Hematopoietic multipotent progenitor cell treated with erythropoietin and hydrocortisone succinate and interleukin-3 and kit ligand, for 15 days (in vitro differentiated cells): ENCODE measurements around the gene MARCHF7.
"Not testable (repeated sequence)": the region's sequence is repeated elsewhere in the genome, so short reads cannot be mapped to it uniquely, and the experiment has no call there.

Experiments used
- DNase-seq: peaks from one replicate; pipeline ENCODE4 v3.0.0-alpha.2; 2015; ENCODE audit warnings: low spot score

Gene MARCHF7

DNA sequence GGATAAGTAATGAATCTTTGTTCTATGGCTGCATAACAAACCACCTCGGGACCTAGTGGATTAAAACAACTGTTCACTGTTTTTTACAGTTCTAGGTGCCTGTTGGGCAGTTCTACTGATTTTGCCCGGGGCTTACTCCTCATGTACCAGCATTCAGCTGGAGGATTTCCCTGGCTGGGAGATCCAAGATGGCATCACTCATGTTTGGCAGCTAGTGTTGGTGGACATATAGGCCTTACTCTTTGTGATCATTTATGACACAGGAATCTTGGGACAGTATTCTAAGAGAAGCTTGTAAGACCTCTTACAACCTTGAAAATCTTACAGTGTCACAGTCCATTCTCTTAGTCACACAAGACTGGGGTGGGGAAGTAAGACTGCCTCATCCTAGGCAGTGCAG is 4.6 kb downstream of the MARCHF7 start:
- DNase-seq, result no peak

DNA sequence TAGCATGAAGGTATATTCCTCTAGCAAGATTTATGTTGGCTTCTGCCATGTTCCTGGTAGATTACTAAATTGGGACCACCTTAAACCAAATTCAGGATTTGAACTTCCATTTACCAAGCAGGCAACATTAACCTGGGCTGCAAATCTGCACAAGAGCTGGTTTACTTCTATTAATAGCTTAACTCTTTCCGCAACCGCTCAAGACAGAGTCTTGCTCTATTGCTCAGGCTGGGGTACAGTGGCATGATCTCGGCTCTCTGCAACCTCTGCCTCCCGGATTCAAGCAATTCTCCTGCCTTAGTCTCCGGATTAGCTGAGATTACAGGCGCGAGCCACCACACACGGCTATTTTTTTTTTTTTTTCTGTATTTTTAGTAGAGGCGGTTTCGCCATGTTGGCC is 8.4 kb downstream of the MARCHF7 start:
- no peak for DNase-seq

DNA sequence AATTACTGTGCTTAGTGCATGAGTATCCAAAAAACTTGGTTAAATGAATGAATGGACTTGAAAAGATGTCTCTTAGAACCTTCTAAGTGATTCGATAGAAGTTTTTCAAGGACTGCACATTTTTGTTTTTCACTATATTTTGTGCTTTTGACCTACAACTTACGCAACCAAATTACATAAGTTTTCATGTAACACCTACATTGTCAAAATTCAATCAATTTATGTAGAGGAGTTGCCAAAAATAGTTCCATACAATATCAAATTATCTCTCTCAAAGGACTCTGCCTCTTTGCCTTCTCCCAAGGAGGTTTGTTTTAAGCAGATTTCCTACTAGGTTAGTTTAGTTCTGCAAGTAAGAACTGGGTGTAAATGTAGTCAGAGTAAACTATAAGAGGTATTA is 10.3 kb downstream of the MARCHF7 start:
- DNase-seq, result no peak

DNA sequence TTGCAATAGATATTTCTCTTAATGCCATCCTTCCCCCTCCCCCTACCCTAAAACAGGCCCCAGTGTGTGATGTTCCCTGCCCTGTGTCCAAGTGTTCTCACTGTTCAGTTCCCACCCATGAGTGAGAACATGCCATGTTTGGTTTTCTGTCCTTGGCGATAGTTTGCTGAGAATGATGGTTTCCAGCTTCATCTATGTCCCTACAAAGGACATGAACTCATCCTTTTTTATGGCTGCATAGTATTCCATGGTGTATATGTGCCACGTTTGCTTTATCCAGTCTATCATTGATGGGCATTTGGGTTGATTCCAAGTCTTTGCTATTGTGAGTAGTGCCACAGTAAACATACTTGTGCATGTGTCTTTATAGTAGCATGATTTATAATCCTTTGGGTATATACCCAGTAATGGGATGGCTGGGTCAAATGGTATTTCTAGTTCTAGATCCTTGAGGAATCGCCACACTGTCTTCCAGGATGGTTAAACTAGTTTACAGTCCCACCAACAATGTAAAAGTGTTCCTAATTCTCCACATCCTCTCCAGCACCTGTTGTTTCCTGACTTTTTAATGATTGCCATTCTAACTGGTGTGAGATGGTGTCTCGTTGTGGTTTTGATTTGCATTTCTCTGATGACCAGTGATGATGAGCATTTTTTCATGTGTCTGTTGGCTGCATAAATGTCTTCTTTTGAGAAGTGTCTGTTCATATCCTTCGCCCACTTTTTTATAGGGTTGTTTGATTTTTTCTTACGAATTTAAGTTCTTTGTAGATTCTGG is 12.7 kb downstream of the MARCHF7 start:
- DNase-seq, result not testable (repeated sequence)

DNA sequence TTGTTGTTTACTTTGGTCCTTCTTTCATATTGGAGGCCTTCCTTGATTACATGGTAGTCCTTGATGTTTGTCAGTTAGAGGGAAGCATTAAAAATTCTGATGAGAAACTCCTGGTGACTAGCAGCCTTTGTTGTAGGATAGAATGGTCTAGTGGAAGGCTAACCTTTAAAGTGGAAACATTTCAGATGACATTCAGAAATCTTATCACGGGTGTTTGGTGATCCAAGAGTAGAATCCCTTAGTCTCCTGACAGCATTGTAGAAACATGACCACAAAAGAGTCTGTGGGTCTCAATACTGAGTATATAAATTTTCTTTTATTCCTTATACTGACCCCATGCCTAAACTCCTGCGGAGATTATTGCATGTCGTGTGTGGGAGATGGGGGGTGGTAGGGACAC is 13.4 kb downstream of the MARCHF7 start:
- DNase-seq, result no peak

DNA sequence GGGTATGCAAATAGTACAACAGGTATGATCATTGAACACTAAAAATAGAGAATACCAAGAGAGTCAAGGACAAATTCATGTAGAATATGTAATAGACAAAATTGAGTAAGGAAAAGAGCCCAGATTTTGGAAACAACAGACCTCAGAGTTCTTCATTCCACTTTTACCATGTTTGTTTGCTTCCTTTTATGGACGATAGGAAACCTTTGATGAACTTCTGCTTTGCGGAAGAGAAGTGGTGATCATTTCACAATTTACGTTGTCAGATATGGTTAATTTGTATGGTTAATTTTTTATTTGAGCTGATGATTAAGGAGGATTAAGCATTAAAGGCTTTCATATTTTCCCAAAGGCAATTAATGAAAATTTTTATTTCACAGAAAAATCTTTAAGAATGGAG is 16.3 kb downstream of the MARCHF7 start:
- no peak for DNase-seq

DNA sequence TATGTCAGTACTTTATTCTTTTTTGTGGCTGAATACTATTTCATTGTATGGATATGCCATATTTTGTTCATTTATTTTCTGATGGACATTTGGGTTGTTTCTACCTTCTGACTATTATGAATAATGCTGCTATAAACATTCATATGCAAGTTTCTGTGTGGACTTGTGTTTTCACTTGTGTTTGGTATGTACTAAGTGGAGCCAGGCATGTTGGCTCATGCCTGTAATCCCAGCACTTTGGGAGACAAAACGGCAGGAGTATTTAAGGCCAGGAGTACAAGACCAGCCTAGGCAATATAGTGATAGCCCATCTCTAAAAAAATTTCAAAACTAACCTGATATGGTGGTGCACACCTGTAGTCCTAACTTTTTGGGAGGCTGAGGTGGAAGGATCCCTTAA is 23.3 kb downstream of the MARCHF7 start:
- no peak for DNase-seq

DNA sequence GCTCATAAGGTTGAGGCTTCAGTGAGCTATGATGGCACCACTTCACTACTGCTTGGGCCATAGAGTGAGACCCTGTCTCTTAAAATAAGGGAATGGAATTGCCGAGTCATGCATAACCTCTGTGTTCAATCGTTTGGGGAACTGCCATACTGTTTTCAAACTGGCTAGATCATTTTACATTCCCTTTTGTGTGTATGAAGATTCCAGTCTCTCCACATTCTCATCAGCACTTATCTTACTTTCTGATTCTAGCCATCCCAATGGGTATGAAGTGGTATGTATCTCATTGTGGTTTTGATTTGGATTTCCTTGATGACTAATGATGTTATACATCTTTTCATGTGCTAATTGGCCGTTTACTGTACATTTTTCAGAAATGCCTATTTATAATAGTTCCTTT is 23.7 kb downstream of the MARCHF7 start:
- DNase-seq, result no peak

DNA sequence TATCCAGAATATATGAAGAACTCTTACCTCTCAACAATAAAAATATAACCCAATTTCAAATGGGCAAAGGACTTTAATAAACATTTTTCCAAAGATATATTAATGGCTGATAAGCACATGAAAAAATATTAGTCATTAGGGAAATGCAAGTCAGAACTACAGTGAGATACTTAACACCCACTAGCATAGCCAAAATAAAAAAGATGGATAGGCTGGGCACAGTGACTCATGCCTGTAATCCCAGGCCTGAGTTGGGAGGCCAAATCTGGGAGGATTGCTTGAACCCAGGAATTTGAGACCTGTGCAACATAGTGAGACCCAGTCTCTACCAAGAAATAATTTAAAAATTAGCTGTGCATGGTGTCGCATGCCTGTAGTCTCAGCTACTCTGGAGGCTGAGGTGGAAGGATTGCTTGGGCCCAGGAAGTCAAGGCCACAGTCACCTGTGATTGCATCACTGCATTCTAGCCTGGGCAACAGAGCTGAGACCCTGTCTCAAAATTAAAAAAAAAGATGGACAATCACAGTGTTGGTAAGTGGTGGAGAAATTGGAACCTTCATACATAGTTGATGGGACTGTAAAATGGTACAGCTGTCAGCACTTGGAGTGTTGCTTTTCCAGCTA is 25.1 kb downstream of the MARCHF7 start:
- DNase-seq, result no peak

DNA sequence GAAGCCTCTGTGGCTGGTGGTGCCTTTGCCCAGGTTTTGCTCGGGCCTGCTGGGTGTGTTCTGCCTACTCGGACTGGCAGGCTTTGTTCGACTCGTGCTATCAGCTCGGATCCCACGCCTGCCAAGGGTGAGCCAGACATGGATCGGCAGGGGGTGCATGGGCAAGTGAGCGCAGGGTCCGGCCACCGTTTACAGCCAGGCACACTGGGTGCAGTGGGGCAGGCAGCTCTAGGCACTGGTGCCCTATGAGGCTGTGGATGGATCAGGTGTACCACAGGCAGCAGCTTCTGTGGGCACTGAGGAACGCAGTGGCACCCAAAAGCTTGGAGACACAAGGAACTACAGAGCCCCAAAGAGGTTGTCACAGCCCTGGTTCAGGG is 25.6 kb downstream of the MARCHF7 start:
- DNase-seq, result no peak

DNA sequence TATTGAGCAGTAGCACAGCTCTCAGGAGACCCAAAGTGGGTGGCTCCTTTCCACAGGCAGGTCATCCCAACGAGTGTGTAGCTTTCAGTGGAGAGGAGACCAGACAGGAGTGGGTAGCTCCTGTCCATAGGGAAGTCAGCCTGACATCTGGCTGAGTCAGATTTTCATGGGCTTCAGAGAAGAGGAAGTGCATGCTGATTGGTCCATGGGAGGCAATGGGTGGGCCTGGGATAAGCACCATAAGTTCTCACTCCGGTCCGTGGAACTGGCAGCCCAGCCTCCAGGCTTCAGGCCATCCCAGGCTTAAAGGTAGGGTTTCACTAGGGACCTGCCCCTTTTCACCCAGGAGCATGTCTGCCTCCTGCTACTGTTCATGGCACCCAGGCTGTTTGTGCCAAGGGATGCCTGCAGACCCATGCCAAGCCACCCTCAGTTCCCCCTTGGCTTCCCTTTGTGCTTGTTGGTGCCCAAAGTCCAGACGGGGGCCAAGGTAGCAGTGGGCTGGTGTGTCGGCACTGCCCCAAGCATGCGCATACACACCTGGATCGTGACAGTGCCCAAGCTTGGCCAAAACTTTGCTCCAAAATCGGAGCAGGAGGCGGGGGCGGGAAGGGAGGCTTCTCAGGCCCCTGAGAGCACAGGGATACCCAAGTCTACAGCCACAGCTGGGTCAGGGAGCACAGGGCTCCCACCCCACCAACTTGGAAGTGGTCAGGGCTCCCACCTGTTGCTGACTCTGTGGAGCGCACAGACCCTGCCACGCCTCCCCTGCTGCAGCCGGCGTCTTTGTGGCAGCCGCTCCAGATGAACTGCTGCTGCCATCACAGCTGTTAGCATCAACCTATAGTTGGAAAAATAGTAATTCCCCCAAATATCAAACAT is 26.4 kb downstream of the MARCHF7 start:
- DNase-seq, result no peak

DNA sequence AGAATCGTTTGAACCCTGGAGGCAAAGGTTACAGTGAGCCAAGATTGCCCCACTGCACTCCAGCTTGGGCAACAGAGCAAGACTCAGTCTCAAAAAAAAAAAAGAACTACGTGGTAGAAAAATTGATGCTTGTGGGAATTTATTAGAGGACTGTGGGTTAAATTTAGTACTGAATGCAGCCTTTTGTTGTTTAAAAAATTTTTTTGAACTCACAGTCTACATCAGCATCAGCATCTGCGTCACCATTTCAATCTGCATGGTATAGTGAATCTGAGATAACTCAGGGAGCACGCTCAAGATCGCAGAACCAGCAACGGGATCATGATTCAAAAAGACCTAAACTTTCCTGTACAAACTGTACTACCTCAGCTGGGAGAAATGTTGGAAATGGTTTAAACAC is 30.5 kb downstream of the MARCHF7 start:
- no peak for DNase-seq

DNA sequence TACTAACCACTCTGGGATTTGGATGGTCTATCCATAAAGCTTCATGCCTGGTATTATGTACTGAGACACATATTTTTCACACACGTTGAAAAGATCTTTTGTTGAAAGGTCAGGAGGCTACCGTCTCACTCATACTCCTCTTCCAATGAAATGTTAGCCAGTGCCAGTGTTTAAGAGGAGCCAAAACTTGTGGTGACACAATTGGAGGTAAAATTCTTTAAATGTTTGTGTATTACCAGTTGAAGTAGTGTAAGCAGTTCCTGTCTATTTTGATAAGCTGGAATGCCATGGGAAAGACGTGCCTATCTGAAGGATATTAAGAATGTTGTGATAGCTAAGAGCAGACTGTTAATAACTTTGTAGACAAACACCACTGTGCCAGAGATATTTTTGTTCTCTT is 32.1 kb downstream of the MARCHF7 start:
- DNase-seq, result no peak

DNA sequence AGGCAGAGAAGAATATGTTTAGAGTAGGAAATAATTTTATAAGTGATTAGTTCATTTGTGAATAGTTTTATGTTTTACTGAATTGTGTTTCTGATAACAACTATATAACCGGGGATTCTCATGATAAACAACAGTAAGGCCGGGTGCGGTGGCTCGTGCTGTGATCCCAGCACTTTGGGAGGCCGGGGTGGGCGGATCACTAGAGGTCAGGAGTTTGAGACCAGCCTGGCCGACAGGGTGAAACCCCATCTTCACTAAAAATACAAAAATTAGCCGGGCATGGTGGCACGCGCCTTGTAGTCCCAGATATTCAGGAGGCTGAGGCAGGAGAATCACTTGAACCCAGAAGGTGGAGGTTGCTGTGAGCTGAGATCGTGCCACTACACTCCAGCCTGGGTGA is 32.9 kb downstream of the MARCHF7 start:
- DNase-seq, result not testable (repeated sequence)

DNA sequence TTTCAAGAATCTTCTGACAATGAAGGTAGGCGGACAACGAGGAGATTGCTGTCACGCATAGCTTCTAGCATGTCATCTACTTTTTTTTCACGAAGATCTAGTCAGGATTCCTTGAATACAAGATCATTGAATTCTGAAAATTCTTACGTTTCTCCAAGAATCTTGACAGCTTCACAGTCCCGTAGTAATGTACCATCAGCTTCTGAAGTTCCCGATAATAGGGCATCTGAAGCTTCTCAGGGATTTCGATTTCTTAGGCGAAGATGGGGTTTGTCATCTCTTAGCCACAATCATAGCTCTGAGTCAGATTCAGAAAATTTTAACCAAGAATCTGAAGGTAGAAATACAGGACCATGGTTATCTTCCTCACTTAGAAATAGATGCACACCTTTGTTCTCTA is 35.8 kb downstream of the MARCHF7 start:
- DNase-seq, result no peak

DNA sequence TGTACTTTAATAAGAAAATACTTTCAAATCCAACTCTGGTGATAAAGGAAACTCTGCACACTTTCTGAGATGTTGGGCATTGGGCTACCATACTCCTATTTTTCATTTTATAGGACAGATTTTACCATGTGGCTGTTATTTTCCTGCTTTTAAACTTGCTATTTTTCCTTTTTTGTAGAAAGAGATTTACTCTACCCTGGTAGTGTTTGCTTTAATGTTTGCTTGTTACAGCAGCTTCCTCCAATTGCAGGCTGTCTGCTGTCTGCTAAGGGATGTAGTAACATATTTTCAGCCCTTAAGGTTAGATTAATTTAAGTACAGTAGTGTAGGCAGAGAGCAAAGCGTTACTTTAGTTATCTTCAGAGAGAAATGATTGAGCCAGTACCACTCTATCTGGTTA is 38.6 kb downstream of the MARCHF7 start:
- DNase-seq, result no peak

DNA sequence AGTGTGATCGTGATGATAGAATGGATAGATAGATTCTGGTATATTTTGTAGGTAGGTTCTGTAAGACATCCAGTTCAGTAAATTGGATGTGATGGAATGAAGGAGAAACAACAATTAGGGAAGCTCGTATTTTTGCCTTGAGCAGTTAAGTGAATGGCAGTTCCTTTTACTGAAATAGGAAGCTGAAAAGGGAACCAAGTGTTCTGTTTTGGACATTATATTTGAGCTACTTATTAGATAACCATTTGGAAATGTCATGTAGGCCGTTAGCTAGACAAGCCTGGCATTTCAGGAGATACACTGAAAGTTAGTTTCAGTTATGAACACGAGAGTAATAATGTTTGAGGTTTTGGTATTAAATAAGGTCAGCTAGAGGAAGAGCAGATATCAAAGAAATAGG is 41.5 kb downstream of the MARCHF7 start:
- DNase-seq, result no peak

DNA sequence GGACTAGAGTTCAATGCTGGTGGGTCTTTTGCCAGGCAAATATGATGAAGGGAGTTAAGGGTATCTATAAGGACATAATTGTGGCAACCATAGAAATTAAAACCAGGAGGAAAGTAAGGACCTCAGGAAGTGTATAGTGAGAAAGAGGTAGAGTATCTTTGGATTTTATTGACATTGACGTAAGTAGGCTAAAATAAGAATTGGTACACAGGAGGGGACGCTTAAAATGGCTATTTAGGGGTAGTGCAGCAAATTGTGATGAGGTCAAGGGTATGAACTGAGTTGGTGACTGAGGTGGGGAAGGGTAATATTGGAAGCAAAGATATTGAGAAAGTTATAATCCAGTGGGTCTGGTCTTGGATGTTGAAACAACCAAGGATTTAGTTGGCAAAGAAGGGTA is 42.7 kb downstream of the MARCHF7 start:
- DNase-seq, result no peak

DNA sequence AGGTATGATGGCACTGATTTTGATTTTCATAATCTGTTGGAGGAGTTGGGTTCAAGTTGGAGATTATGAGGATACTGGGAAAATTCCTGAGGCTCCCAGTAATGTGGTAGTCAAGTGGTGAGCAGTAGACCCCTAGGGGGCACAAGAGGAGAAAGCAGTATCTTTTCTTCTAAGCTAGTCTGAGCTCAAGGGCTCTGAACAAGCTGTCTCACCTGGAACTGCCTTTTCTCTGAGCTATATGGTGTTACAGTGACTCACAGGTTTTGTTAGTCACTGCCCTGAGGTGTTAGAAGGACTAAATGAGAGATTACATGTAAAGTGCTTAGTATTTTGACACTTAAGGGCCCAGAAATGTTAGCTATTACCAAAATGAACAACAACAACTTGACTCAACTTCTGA is 43.5 kb downstream of the MARCHF7 start:
- DNase-seq, result no peak

DNA sequence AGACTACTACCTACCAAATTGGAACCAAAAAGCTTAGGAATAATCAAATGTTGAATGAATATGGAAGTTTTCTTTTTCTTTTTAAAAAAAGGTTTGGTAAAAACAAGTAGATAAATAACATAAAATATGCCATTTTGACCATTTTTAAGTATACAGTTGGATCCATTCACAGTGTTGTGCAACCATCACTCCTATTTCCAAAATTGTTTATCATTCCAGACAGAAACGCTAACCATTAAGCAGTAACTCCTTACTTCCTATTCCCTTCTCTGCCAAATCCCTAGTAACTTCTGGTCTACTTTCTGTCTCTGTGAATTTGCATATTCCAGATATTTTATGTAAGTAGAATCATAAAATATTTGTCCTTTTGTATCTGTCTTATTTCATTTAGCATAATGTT is 45.9 kb downstream of the MARCHF7 start:
- no peak for DNase-seq

DNA sequence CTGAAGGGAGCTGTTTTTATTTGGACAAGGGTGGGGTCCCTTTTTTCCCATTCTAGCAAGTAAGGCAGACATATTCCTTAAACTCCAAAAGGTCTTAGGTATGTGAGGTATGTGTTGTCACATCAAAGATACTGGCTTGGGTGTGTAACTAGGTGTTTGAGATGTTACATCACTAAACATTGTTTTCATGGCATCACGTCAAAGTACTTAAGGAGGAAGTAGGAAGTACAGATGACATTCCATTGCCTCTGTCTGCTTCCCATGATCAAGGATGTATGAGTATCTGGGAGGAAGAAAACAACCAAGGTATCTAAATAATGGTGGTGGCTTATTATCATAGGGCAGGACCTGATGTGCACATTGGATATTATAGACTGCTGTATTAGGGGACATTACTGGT is 46.4 kb downstream of the MARCHF7 start:
- DNase-seq, result no peak

DNA sequence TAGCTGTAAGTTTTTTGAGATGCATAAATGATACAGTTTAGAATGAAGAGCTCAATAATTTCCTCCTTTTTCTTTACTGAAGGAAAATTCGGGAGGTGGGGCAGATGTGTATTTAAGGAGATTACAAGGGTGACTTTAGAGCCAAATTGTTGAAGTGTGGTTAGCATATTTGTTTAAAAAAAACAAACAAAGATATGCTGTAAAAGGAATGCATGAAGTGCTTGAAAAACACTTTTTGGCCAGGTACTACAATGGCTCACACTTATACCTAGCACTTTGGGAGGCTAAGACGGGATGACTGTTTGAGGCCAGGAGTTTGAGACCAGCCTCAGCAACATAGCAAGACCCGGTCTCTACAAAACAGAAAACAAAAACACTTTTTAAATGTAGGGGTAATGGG is 47.3 kb downstream of the MARCHF7 start:
- no peak for DNase-seq

DNA sequence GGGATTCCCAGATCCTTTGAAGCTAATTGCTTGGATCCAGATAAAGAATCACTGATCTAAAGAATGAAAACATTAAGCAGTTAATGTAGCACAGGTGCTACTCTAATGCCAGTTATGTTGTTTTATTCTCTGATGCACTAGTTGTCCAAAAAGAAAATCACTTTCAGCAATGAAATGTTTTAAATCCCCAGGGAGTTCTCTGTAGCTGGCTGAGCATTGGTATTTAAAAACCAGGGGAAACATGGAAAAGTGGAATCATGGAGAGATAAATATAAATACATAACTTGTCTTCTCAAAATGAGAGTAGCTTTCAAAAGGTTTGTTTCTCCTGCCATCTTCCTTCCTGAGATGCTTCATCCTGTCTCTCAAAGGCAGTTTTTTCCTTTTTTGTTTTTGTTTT is 48.0 kb downstream of the MARCHF7 start:
- DNase-seq, result no peak
